Thymus (tissue), 11 donors: Measurements from ENCODE around the gene TIE1. TPM values are rescaled to one million over a fixed set of nuclear protein-coding genes. Genes with fewer than 3 reads are reported as not detected.

ENCODE experiments used
- DNase-seq, 9 donors: peaks; one replicate each; pipeline ENCODE4 v3.0.0-alpha.2; 2013; ENCODE audit warnings: low spot score in 9 of 9, low read depth in 6 of 9, missing footprints in 1 of 9
- H3K27ac ChIP-seq, 2 donors: one replicate each; pipeline ENCODE4 v1.5.1; 2013; ENCODE audit warnings: control low read depth in 1 of 2, low read depth in 1 of 2, low read length in 1 of 2, mild to moderate bottlenecking in 1 of 2, moderate library complexity in 1 of 2
- H3K27me3 ChIP-seq, 2 donors: one replicate each; pipeline ENCODE4 v1.5.1; 2013; ENCODE audit warnings: low read length in 1 of 2; ENCODE audit not compliant: control insufficient read depth in 2 of 2, insufficient read depth in 1 of 2
- H3K36me3 ChIP-seq, 2 donors: one replicate each; pipeline ENCODE4 v1.5.1; 2013; ENCODE audit warnings: low read length in 1 of 2, mild to moderate bottlenecking in 1 of 2, moderate library complexity in 1 of 2; ENCODE audit not compliant: control insufficient read depth in 2 of 2, insufficient read depth in 2 of 2
- H3K4me1 ChIP-seq, 2 donors: one replicate each; pipeline ENCODE4 v1.5.1; 2013; ENCODE audit warnings: low read length in 2 of 2; ENCODE audit not compliant: control insufficient read depth in 2 of 2, insufficient read depth in 2 of 2
- H3K4me3 ChIP-seq, 2 donors: one replicate each; pipeline ENCODE4 v1.5.1; 2013; ENCODE audit warnings: low read length in 2 of 2, control low read depth in 1 of 2, mild to moderate bottlenecking in 1 of 2
- H3K9me3 ChIP-seq, 2 donors: one replicate each; pipeline ENCODE4 v1.5.1; 2013; ENCODE audit warnings: low read length in 1 of 2, mild to moderate bottlenecking in 1 of 2; ENCODE audit not compliant: control insufficient read depth in 2 of 2, insufficient read depth in 1 of 2
- WGBS: extraction: QIAGEN DNeasy Blood & Tissue Kit; methylation state at CpG from one replicate; pipeline ENCODE4 v1.1.7; 2013; 5-methylcytosine and 5-hydroxymethylcytosine counted together
- polyA plus RNA-seq: library from polyadenylated mRNA; stranded (reverse); fragments of 200-250 nt; gene quantifications from one replicate; pipeline ENCODE4 v1.2.3, GENCODE V29; 2013
- total RNA-seq: library from RNA; stranded (reverse); fragments of 120-200 nt; gene quantifications from one replicate; pipeline ENCODE4 v1.2.4, GENCODE V29; 2013
- donor health status: healthy.

TIE1 gene
- total and polyA plus RNA-seq, 2 donors, result 4.8 to 8.3 TPM

DNA sequence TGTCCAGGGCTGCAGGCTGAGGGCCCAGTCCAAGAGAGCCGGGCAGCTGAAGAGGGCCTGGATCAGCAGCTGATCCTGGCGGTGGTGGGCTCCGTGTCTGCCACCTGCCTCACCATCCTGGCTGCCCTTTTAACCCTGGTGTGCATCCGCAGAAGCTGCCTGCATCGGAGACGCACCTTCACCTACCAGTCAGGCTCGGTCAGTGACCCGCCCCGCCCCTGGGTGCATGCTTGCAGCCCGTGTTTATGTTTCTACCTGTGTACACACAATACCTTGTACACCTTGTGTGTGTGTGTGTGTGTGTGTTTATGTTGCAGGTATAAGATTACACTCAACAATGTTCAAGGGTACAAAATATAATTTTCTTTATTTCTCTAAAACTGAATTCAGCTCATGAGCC is 13.0 kb downstream of the TIE1 start:
- Histone ChIP-seq H3K4me1 (no peaks in the 10 kb centered on the region), H3K27me3 (no peaks in the 10 kb centered on the region), H3K9me3 (no peaks in the 10 kb centered on the region), H3K36me3 (no peaks in the 10 kb centered on the region), H3K27ac (no peak overlapping the region), H3K4me3 (no peak overlapping the region)
- 97% methylated on average over 10 of the region's 10 CpGs for WGBS
- DNase-seq, result no peak

DNA sequence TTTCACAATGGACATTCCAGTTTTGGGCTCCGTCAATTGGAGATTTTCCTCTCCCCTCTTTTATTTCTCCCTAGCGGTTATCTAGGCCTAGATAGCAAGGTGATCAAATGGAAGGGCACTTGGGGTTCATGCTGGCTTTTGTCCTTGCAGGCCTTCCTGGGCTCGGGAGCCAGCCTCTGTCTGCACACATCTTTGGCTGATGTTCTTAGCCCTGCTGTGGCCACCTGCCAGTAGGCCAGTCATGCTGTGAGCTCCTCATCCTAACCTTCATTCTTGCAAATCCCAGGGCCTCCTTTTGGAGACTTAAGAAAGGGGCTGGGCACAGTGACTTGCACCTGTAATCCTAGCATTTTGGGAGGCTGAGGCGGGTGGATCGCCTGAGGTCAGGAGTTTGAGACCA is 13.5 kb downstream of the TIE1 start:
- Histone ChIP-seq H3K9me3 (no peaks in the 10 kb centered on the region), H3K4me1 (no peaks in the 10 kb centered on the region), H3K27ac (no peak overlapping the region), H3K36me3 (no peaks in the 10 kb centered on the region), H3K4me3 (no peak overlapping the region), H3K27me3 (no peaks in the 10 kb centered on the region)
- DNase-seq, result no peak
- WGBS, result 97% methylated on average over 5 of the region's 5 CpGs

- no peaks in the 10 kb centered on the region for H3K4me1 ChIP-seq
- no peak overlapping the region for H3K27ac ChIP-seq
- no peaks in the 10 kb centered on the region for H3K9me3 ChIP-seq
- H3K36me3 ChIP-seq, result no peaks in the 10 kb centered on the region
- no peak overlapping the region for H3K4me3 ChIP-seq
- DNase-seq, result no peak
- 97% methylated on average over 3 of the region's 3 CpGs for WGBS
- H3K27me3 ChIP-seq, result no peaks in the 10 kb centered on the region
Measured at GRCh38 chr1:43315481-43315880, 14.7 kb downstream of the TIE1 start.

DNA sequence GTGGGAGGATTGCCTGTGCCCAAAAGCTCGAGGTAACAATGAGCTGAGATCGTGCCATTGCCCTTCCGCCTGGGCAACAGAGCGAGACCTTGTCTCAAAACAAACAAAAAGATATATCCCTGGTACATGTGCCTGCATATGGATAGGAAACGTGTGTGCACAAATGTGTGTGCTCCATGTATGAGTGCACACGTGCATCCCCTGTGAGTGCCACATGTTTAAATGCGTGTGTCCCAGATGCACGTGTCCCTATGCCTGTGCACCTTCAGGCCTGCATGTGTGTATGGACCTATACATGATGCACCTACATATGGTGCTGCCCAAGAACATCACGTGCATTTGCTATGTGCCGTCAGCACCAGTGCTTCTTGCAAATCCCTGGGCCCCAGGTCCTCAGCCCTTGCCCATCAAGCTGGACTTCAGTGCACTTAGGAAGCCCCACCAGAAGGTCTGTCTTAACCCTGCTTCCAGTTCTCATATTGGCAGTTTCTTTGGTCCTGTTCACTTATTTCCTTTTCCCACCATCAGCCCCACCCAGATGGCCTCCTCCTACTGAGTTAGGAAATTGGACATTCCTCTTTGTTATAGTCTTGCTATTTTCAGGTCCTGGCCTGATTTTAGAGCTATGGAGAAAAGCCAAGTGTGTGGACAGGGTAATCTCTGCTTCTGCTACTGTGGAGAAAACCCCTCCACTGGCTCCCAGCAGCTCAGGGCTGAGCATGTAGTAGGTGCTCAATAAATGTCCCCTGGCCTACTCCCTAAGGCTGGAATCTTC is 15.4 kb downstream of the TIE1 start:
- Histone ChIP-seq H3K36me3 (no peaks in the 10 kb centered on the region), H3K27me3 (no peaks in the 10 kb centered on the region), H3K9me3 (no peaks in the 10 kb centered on the region), H3K4me3 (no peak overlapping the region), H3K4me1 (no peaks in the 10 kb centered on the region), H3K27ac (no peak overlapping the region)
- DNase-seq, result no peak
- WGBS, result 97% methylated on average over 10 of the region's 10 CpGs

DNA sequence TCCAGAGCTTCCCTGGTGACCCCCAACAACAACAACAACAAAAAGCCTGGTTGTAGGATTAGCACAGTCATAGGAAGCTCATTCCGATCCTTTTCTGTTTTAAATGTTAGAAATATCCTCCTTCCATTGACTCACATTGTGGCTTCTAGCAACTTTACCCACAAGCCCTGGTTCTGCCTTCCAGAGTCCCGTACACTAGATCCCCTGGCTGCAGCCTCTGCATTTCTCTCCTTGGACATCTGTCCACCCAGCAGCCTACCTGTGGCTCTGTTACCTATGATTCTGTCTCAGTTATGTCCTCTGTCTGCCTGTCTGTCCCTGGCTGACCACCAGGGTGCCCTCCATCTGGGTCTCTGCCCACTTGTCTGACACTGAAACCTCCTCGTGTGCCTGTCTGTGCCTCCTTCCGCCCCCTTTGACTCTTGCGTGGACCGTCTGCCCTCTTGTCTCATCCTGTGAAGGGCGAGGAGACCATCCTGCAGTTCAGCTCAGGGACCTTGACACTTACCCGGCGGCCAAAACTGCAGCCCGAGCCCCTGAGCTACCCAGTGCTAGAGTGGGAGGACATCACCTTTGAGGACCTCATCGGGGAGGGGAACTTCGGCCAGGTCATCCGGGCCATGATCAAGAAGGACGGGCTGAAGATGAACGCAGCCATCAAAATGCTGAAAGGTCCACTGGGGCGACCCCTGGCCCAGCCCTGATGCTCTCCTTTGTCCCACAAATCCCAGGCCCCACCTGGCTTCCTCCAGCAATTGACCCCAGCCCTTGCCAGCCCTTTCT is 16.1 kb downstream of the TIE1 start:
- Histone ChIP-seq H3K36me3 (no peaks in the 10 kb centered on the region), H3K27ac (no peak overlapping the region), H3K4me1 (no peaks in the 10 kb centered on the region), H3K9me3 (no peaks in the 10 kb centered on the region), H3K27me3 (no peaks in the 10 kb centered on the region), H3K4me3 (no peak overlapping the region)
- WGBS, result 95% methylated on average over 16 of the region's 16 CpGs
- DNase-seq, result no peak

GRCh38 chr1:43317817-43318471 is 17.2 kb downstream of the TIE1 start:
- Histone ChIP-seq H3K27ac (no peak overlapping the region), H3K36me3 (no peaks in the 10 kb centered on the region), H3K9me3 (no peaks in the 10 kb centered on the region), H3K4me1 (no peaks in the 10 kb centered on the region), H3K27me3 (no peaks in the 10 kb centered on the region), H3K4me3 (no peak overlapping the region)
- WGBS, result 96% methylated on average over 15 of the region's 15 CpGs
- no peak for DNase-seq

DNA sequence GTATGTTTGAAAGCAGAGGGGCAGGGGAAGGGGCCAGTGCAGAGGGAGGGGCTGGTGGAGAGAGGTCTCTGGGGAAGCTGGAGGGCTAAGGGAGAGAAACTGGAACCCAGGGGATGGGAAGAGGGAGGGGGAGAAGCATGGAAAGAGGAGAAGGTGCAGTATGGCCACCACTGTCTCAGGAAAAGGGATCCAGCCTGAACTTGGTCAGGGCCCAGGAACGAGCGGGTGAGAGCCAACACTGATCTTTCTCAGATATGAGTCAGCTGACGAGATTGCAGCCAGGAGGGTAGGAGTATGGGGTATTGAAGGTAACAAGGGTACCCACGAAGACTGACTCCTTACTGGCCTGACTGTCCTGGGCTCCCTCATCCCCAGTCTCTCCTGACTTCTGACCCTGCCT is 18.0 kb downstream of the TIE1 start:
- Histone ChIP-seq H3K27me3 (no peaks in the 10 kb centered on the region), H3K4me1 (no peaks in the 10 kb centered on the region), H3K36me3 (no peaks in the 10 kb centered on the region), H3K4me3 (no peak overlapping the region), H3K27ac (no peak overlapping the region), H3K9me3 (no peaks in the 10 kb centered on the region)
- WGBS, result 96% methylated on average over 4 of the region's 4 CpGs
- no peak for DNase-seq

GRCh38 chr1:43319288-43319687 is 18.5 kb downstream of the TIE1 start:
- H3K27me3 ChIP-seq, result no peaks in the 10 kb centered on the region
- no peaks in the 10 kb centered on the region for H3K4me1 ChIP-seq
- H3K27ac ChIP-seq, result no peak overlapping the region
- no peak overlapping the region for H3K4me3 ChIP-seq
- H3K9me3 ChIP-seq, result no peaks in the 10 kb centered on the region
- DNase-seq, result no peak
- 98% methylated on average over 5 of the region's 5 CpGs for WGBS
- no peaks in the 10 kb centered on the region for H3K36me3 ChIP-seq

DNA sequence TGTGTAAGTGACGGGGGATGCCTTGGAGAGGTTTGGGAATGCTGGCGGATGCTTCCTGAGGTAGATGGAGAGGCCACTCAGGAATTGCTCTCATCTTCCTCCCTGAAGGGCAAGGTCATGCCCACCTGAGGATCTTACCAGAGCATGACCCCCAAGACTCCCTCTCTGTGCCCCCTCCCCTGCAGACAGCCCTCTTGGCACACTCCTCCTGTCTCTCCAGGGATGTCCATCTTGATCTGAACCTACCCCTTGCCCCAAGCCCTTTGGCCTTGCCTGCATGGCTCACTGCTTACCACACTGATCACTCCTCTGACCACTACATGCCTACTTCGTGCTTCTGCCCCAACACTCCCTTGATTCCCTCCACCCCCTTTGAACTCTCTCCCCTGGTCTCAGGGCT is 19.0 kb downstream of the TIE1 start:
- no peaks in the 10 kb centered on the region for H3K4me1 ChIP-seq
- no peak overlapping the region for H3K27ac ChIP-seq
- no peaks in the 10 kb centered on the region for H3K9me3 ChIP-seq
- DNase-seq, result no peak
- H3K27me3 ChIP-seq, result no peaks in the 10 kb centered on the region
- no peaks in the 10 kb centered on the region for H3K36me3 ChIP-seq
- 66% methylated on average over 3 of the region's 3 CpGs for WGBS
- H3K4me3 ChIP-seq, result no peak overlapping the region
